GM18511 (cell line): Measurements from ENCODE around the gene FLT3LG.

Experiments used
- ATAC-seq: cut with Tn5 transposase; IDR thresholded peaks from one replicate; pipeline ENCODE4 v1.9.1; 2021; ENCODE audit warnings: mild to moderate bottlenecking, moderate library complexity; ENCODE audit not compliant: unreplicated experiment

FLT3LG gene

GRCh38 chr19:49473868-49474541 is at the start of gene FLT3LG:
TSS of gene FLT3LG (plus strand) at chr19:49474215. CDS start at chr19:49474640, 425 bp downstream.
- peak; percentile 66 for ATAC-seq

- no peak for ATAC-seq
These were observed 48.8 kb upstream of the FLT3LG start, which contains the start of gene GFY for GRCh38 chr19:49425178-49425577. TSS of gene GFY (plus strand) at chr19:49425388. CDS start at chr19:49426431, 1,043 bp downstream.

GRCh38 chr19:49425922-49426592 is 48.0 kb upstream of the FLT3LG start:
- no peak for ATAC-seq

GRCh38 chr19:49427339-49427738 is 46.7 kb upstream of the FLT3LG start:
- no peak for ATAC-seq

- ATAC-seq: no peak
These were observed 46.0 kb upstream of the FLT3LG start for GRCh38 chr19:49427855-49428546.

- no peak for ATAC-seq
These were observed 45.2 kb upstream of the FLT3LG start for GRCh38 chr19:49428547-49429451.

GRCh38 chr19:49430172-49430677 is 43.8 kb upstream of the FLT3LG start:
- ATAC-seq: no peak

GRCh38 chr19:49430678-49431329 is 43.2 kb upstream of the FLT3LG start:
- no peak for ATAC-seq

GRCh38 chr19:49431330-49431749 is 42.7 kb upstream of the FLT3LG start:
- no peak for ATAC-seq

- ATAC-seq: no peak
These were observed 41.6 kb upstream of the FLT3LG start for GRCh38 chr19:49432141-49433073.

- ATAC-seq: no peak
These were observed 40.6 kb upstream of the FLT3LG start for GRCh38 chr19:49433240-49433901.

- ATAC-seq: no peak
These were observed 39.0 kb upstream of the FLT3LG start for GRCh38 chr19:49434907-49435583.

- no peak for ATAC-seq
These were observed 38.3 kb upstream of the FLT3LG start for GRCh38 chr19:49435670-49436069.

GRCh38 chr19:49436381-49437017 is 37.5 kb upstream of the FLT3LG start:
- ATAC-seq: no peak

GRCh38 chr19:49437231-49437630 is 36.8 kb upstream of the FLT3LG start:
- ATAC-seq: no peak

GRCh38 chr19:49438261-49438660 is 35.8 kb upstream of the FLT3LG start:
- no peak for ATAC-seq

- ATAC-seq: no peak
These were observed 34.2 kb upstream of the FLT3LG start for GRCh38 chr19:49439836-49440235.
